DMS114 treated with DMSO at 0.1 percent for 48 hours (cell line): ENCODE measurements around the gene ZNF891.

Source experiments
- DNase-seq: peaks from one replicate; lab custom pipeline; 2025; ENCODE audit not compliant: unreplicated experiment; lab: John Stamatoyannopoulos, UW

The ZNF891 gene

GRCh38 chr12:133063556-133063955 lies 66.5 kb downstream of the ZNF891 start:
- no peak for DNase-seq

GRCh38 chr12:133061954-133062353 lies 68.1 kb downstream of the ZNF891 start:
- DNase-seq: no peak

GRCh38 chr12:133058203-133059113 lies 71.6 kb downstream of the ZNF891 start:
- DNase-seq: no peak

- no peak for DNase-seq
Observed at GRCh38 chr12:133057446-133057845, 72.6 kb downstream of the ZNF891 start.
